ENCODE data around the gene OGDH. TPM values are rescaled to one million over a fixed set of nuclear protein-coding genes. Genes with fewer than 3 reads are reported as not detected.

Gene OGDH
- total and polyA plus RNA-seq, 8 donors, result 46.6 to 184 (median 56.1) TPM

- TF ChIP-seq CTCF (IDR thresholded peaks at IDR 0.05), result no peak
- H3K4me3 ChIP-seq, result no peak overlapping the region
- no peaks in the 10 kb centered on the region for H3K9me3 ChIP-seq
- peaks cover 0 to 96% of the 10 kb centered on the region in 2 donors for H3K36me3 ChIP-seq
- H3K4me1 ChIP-seq, result no peaks in the 10 kb centered on the region
- no peak overlapping the region for H3K27ac ChIP-seq
- DNase-seq (peak in 1 of 4 donors; percentile 2), ATAC-seq (no peak)
- H3K27me3 ChIP-seq, result no peaks in the 10 kb centered on the region
- intact Hi-C loops (cut with DNase I), result no loop called here
Measured at GRCh38 chr7:44705434-44705833, 99.0 kb downstream of the OGDH start.

GRCh38 chr7:44706788-44707557, 100.5 kb downstream of the OGDH start:
- peaks cover 0 to 80% of the 10 kb centered on the region in 2 donors for H3K36me3 ChIP-seq
- TF ChIP-seq CTCF (IDR thresholded peaks at IDR 0.05), result no peak
- no peaks in the 10 kb centered on the region for H3K9me3 ChIP-seq
- H3K27ac ChIP-seq, result no peak overlapping the region
- H3K4me1 ChIP-seq, result no peaks in the 10 kb centered on the region
- peak in 1 of 4 donors; percentile 14 for DNase-seq
- intact Hi-C loops (cut with DNase I), result no loop called here
- ATAC-seq, result no peak
- no peak overlapping the region for H3K4me3 ChIP-seq
- H3K27me3 ChIP-seq, result no peaks in the 10 kb centered on the region

GRCh38 chr7:44707558-44708230, 101.3 kb downstream of the OGDH start:
- intact Hi-C loops (cut with DNase I), result no loop called here
- TF ChIP-seq CTCF (IDR thresholded peaks at IDR 0.05), result no peak
- H3K9me3 ChIP-seq, result no peaks in the 10 kb centered on the region
- no peak overlapping the region for H3K4me3 ChIP-seq
- no peaks in the 10 kb centered on the region for H3K4me1 ChIP-seq
- ATAC-seq (no peak), DNase-seq (no peak)
- peaks cover 0 to 73% of the 10 kb centered on the region in 2 donors for H3K36me3 ChIP-seq
- no peak overlapping the region for H3K27ac ChIP-seq
- no peaks in the 10 kb centered on the region for H3K27me3 ChIP-seq

- DNase-seq (no peak), ATAC-seq (no peak)
- Histone ChIP-seq H3K4me3 (no peak overlapping the region), H3K4me1 (no peaks in the 10 kb centered on the region), H3K27me3 (no peaks in the 10 kb centered on the region), H3K36me3 (peaks cover 0 to 57% of the 10 kb centered on the region in 2 donors), H3K27ac (no peak overlapping the region), H3K9me3 (no peaks in the 10 kb centered on the region)
- TF ChIP-seq CTCF (IDR thresholded peaks at IDR 0.05), result no peak
- intact Hi-C loops (cut with DNase I), result no loop called here
Measured at GRCh38 chr7:44709011-44709915, 102.8 kb downstream of the OGDH start.
